Stimulated activated CD4-positive, alpha-beta T cell treated with anti-CD3 and anti-CD28 coated beads, TNF-alpha, amount 100 ng/mL, for 24 hours (primary cell): Measurements from ENCODE around the gene BPGM.

Experiments used
- DNase-seq, 3 experiments: peaks; one replicate each; pipeline ENCODE4 v3.0.0-alpha.2; 2020; ENCODE audit warnings: low read depth in 3 of 3

The BPGM gene

DNA sequence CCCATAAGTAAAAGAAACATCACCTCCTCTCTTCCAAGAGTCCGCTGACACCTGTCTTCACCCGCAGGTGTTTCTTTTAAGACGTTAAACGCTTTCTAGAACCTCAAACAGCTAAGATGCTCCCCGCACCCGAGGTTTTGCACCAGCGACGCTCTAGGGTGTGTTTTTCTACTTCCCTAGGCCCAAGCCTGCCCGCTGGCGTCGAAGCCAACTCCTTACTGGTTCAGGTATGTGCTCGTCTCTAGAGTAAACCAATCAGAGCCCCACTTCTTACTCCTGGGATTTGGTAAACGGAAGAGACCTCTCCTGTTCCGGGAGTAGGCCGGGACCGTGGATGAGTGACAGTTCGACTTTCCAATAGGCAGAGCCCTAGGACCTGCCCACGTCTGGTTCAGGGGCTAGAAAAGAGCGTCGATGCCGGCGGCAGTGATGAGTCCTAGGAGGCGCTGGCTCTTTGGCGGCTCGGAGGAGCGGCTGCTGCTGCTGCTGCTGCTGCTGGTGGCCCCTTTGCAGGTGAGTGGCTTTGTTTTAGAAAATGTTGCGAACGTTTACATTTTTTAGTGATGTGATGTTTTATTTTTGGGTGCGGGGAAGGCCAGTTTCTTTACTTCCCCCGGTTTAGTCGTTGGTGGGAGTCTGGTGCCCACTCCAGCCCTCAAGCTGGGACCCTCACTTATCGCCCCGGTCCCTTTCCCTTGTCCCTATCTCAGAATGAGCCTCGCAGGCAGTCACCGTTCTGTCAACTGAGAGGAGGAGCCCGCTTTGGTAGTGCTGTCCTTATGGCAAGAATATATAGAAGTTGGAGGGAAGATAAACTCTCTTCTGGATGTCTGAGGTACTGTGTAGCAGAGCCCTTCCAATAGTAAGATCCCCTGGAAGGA is at the start of gene BPGM:
Gene BPGM (plus strand): TSS at position 429 of the 881 bp plus-strand sequence. CDS start 14,655 bp downstream, outside the sequence.
- DNase-seq: peak; percentile 84 to 96 (median 93)

DNA sequence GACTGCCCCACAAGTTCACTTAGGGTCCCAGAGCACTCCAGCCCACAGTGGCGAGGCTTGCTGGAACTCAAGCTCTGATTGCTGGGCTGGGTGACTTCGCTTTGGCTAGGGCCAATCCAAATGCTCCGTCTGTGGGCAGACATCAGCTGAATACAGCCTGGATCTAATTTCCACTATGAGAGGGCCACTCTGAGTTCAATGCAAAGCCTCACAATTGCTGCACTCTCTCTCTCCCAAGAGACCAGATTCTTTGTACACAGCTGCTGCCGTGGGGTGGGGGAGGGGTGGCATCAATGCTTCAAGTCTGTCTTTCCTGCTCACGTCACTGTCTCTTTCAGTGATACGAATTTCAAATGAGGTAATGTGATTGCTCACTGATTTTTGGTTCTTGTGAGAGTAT is 47.3 kb upstream of the BPGM start:
- no peak for DNase-seq

DNA sequence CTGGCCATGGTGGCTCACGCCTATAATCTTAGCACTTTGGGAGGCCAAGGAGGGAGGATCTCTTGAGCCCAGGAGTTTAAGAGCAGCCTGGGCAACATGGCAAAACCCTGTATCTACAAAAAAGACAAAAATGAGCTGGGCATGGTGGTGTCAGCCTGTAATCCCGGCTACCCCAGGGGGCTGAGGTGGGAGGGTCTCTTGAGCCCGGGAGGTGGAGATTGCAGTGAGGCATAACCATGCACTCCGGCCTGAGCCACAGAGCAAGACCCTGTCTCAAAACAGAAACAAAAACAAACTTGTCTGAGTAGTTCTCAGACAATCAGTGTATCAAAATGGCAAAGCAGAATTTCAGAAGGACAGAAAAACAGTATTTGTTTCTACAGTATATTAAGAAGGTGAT is 45.2 kb upstream of the BPGM start:
- DNase-seq: no peak

- DNase-seq: no peak
These were observed 43.7 kb upstream of the BPGM start for GRCh38 chr7:134602881-134603451.

- DNase-seq: peak; percentile 29 to 50 (median 42)
These were observed 40.4 kb upstream of the BPGM start for GRCh38 chr7:134605978-134606923.

DNA sequence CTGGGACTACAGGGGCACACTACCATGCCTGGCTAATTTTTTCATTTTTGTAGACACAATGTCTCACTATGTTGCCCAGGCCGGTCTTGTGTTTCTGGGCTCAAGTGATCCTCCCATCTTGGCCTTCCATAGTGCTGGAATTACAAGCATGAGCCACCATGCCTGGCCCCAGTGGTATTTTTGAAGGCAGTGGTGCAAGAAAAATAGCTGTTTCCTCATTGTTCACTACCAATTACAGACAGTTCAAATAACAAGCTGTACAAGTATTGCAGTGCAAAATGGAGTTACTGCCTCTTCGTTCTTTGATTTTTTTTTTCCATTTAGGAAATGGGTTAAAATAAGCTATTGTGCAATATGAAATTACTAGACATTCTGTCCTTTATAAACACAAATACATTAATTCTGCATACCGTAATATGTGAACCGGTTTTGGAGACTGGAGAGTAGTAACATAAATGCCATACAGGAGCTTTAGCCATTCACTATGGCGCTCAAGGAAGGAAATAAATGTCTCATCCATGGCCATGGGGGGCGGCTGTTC is 35.0 kb upstream of the BPGM start:
- no peak for DNase-seq

GRCh38 chr7:134612197-134612596 is 34.5 kb upstream of the BPGM start:
- DNase-seq: no peak

GRCh38 chr7:134613623-134614347 is 32.9 kb upstream of the BPGM start:
- DNase-seq: peak in 1 of 3 experiments; percentile 6

DNA sequence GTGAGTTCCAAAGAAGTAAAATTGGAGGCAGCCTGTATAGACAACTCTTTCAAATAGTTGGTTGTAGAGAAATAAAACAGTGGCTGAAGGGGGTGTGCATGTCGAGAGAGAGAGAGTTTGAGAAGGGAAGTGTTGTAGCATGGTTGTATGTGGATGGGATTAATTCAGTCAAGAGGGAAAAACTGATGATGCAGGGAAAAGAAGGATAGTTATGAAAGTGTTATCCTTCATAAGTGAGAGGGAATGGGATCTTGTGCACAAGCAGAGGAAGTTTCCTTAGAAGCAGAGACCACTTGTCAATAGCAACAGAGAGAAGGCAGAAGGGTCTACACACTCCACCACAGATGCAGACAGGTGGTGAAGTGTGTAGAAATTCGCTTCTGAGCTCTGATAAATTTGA is 30.0 kb upstream of the BPGM start:
- no peak for DNase-seq

DNA sequence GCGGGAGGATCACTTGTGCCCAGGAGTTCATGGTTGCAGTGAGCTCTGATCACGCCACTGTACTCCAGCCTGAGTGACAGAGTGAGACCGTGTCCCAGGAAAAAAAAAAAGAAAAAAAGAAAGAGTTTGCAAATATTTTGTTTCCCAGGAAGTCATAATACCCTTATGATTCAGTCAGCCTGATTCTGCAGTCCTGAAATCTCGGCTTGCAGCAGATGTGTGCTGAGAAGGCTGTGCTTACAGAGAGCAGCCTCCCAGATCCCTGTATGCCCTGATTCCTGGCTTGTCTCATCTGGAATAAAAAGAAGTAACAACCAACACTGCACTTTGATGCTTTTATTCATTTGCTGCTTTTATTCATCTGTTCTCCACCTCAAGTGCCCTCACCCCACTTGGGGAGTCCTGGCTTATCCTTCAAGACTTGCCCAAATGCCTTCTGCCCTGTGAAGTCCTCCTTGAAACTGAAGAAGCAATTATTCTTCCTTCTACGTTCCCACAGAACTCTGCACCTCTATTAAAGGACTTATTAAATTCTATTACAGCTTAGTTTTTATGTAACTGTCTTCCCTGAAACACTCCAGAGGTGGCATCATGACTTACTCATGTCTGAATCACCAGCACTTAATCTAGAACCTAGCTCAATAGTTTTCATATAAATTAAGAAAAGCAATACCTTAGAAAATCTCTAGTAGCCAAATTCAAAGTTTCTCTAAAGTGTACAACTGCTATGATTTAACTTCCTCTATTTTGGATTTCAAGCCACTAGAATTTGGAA is 27.7 kb upstream of the BPGM start:
- no peak for DNase-seq

DNA sequence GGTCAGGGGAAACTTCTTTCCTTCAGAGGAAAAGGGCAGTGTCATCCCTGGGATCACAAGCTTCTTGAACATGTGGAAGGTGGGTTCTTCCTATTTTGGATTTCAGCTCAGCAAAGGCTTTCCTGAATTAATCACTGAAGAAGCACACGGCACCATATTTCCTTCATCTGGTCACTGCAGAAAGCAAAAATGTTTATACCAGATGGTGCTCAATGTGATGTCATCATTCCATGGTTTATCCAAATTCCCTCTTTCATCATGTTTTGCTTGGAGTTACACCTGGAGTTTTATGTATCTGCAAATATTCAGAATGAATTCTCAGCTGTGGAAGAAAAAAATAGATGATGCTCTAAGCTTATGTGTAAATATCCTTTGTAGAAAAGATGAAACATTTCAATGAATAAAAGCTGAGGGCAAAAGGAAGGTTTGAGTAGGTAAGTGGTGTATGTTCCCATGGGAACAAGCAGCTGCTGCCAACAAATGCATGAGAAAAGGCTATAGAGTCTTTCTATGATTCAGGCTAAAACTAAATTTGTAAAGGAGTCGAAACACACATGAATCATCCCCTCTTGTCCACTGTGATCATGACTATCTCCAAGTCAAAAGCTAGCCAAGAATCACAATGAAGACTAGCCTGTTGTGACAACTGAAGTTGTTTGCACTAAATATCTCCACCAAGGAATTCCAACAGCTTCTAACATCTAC is 26.9 kb upstream of the BPGM start:
- DNase-seq: no peak

- DNase-seq: no peak
These were observed 24.2 kb upstream of the BPGM start for GRCh38 chr7:134622303-134622995.

DNA sequence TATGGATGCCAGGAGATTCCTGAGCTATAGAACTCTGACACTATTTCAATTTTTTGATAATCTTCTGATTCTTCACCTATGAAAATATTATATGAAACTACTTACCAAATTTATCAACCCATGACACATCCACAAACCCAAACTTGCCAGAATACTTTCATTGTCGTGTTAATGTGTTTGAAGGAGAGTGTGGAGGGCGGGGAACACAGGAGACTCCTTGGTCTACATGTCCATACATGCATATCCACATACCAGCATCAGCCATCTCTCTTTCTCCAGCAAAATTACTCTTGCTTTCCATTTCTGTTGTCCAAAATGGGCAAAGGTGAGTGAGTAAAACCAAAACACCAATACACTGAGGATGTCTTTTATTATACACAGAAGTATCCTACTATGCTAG is 23.5 kb upstream of the BPGM start:
- no peak for DNase-seq

DNA sequence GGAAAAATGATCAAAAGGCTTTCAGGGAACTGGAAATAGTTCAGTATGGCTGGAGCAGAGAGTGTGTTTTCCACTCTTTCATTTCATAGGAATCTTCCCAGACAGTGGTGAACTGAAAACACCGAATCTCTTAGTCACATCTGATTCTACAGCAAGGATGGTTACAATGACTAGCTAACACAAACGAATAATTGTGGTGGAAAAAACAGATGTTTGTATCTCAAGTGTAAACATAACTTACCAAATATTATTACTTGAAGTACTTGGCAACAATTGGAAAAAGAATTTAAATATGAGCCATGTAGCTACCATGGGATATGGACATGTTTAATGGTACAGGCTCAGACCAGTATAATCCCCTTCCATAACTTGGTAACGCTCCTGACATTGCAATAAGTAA is 21.1 kb upstream of the BPGM start:
- DNase-seq: no peak

GRCh38 chr7:134627109-134627774 is 19.4 kb upstream of the BPGM start:
- DNase-seq: no peak

GRCh38 chr7:134627775-134628153 is 18.9 kb upstream of the BPGM start:
- DNase-seq: no peak

DNA sequence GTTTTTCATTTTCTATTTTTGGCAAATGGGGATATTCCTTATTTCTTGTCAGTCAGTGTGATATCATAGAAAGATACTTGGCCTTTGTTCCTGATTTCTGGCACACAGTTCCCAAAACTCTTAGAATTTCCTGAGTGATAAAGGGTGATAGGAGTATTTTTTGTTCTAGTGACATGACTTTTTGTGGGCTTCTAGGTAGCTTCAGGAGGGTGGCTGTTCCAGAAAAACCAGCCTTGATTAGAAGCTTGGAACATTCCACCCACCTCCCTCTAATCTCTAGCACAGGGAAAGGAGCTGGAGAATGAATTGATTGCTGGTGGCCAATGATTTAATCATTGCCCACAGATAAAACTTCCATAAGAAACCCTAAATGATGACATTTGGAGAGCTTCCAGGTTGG is 17.2 kb upstream of the BPGM start:
- DNase-seq: no peak

GRCh38 chr7:134630237-134630636 is 16.4 kb upstream of the BPGM start:
- DNase-seq: no peak

GRCh38 chr7:134630893-134631292 is 15.8 kb upstream of the BPGM start:
- DNase-seq: no peak
